HCT116 (cell line): ENCODE measurements around the gene UQCRH. TPM values are rescaled to one million over a fixed set of nuclear protein-coding genes. Genes with fewer than 3 reads are reported as not detected.
A peak's percentile ranks its signal among the peaks of the same experiment; 100 is the strongest.

ENCODE experiments used
- ATAC-seq: fragments of 200-7000 bp; cut with Tn5 transposase; 2 replicates; pipeline ENCODE4 v1.9.1; 2020; ENCODE audit warnings: mild to moderate bottlenecking, moderate library complexity
- BruUV-seq: library from RNA; stranded (reverse); fragments of 400-500 nt; replicated peaks from 2 replicates; lab custom pipeline; 2021; lab: Mats Ljungman, UMichigan
- CTCF ChIA-PET: fragments of 300-600 bp; sonication (Branson Sonifier 250); formaldehyde crosslinking; loops from one replicate; lab custom pipeline; 2021; ENCODE audit warnings: antibody characterized with exemption; lab: Charles Lee
- POLR2A ChIA-PET: fragments of 300-600, 350-600 bp; sonication (Branson Sonifier 250); formaldehyde crosslinking; loops from one replicate; lab custom pipeline; 2021; ENCODE audit warnings: antibody characterized with exemption; lab: Charles Lee
- RAD21 ChIA-PET, 2 experiments: fragments of 300-600 bp; sonication (Branson Sonifier 250); formaldehyde crosslinking; loops; one replicate each; lab custom pipeline; 2023; ENCODE audit warnings: low total read pairs in 2 of 2; ENCODE audit not compliant: uncharacterized antibody in 2 of 2, unreplicated experiment in 2 of 2, low non-redundant PET in 1 of 2; lab: Charles Lee
- DNase-seq: peaks from one replicate; pipeline ENCODE4 v3.0.0-alpha.2; 2010; ENCODE audit warnings: low read depth, low spot score
- H2AFZ ChIP-seq: fragments of 200-600 bp; shearing (Covaris generic), sonication (generic); 2 replicates; pipeline ENCODE4 v1.6.1; 2017; ENCODE audit warnings: low read depth, mixed run types, mixed read lengths, antibody characterized with exemption, low read length; ENCODE audit not compliant: poor library complexity, severe bottlenecking
- H3K27ac ChIP-seq: 2 replicates; pipeline ENCODE4 v1.5.1; 2012; ENCODE audit warnings: low read depth, low read length
- H3K27me3 ChIP-seq: fragments of 200-600 bp; sonication (generic); 2 replicates; pipeline ENCODE4 v1.6.1; 2016; ENCODE audit warnings: mixed run types, low read length, mixed read lengths; ENCODE audit not compliant: insufficient read depth
- H3K36me3 ChIP-seq, 2 experiments: fragments of 200-500 bp in 1 of 2; fragments of 200-600 bp in 1 of 2; sonication (Bioruptor generic) in 1 of 2; sonication (generic) in 1 of 2; 2 replicates each; pipeline versions ENCODE4 v1.5.1 to v1.6.1; 2014 to 2016; ENCODE audit warnings: low read length in 2 of 2, inconsistent platforms in 1 of 2, mixed read lengths in 1 of 2, mixed run types in 1 of 2; ENCODE audit not compliant: insufficient read depth in 2 of 2, control insufficient read depth in 1 of 2
- H3K4me1 ChIP-seq, 2 experiments: fragments of 200-600 bp in 1 of 2; sonication (generic) in 1 of 2; 2 replicates each; pipeline versions ENCODE4 v1.5.1 to v1.6.1; 2012 to 2017; ENCODE audit warnings: low read length in 2 of 2, inconsistent platforms in 1 of 2, mild to moderate bottlenecking in 1 of 2, mixed read lengths in 1 of 2, mixed run types in 1 of 2, moderate library complexity in 1 of 2; ENCODE audit not compliant: insufficient read depth in 2 of 2, control insufficient read depth in 1 of 2
- H3K4me2 ChIP-seq: fragments of 200-600 bp; sonication (generic); 2 replicates; pipeline ENCODE4 v1.6.1; 2017; ENCODE audit warnings: mixed run types, low read length, mixed read lengths
- H3K4me3 ChIP-seq, 2 experiments: fragments of 200-600 bp in 1 of 2; sonication (generic) in 1 of 2; replicated peaks in 1 of 2; 2 replicates each; pipeline ENCODE4 v1.5.1; 2011 to 2016; ENCODE audit warnings: low read length in 2 of 2, control low read depth in 1 of 2, low read depth in 1 of 2, mild to moderate bottlenecking in 1 of 2, mixed read lengths in 1 of 2, mixed run types in 1 of 2
- H3K79me2 ChIP-seq: fragments of 200-600 bp; sonication (generic); 2 replicates; pipeline ENCODE4 v1.6.1; 2017; ENCODE audit warnings: mild to moderate bottlenecking, mixed run types, low read length, moderate library complexity, mixed read lengths; ENCODE audit not compliant: insufficient read depth
- H3K9ac ChIP-seq: fragments of 200-600 bp; sonication (generic); 2 replicates; pipeline ENCODE4 v1.6.1; 2016; ENCODE audit warnings: low read length, mixed read lengths
- H3K9me2 ChIP-seq: fragments of 200-600 bp; sonication (generic), shearing (Covaris generic); 2 replicates; pipeline ENCODE4 v1.6.1; 2017; ENCODE audit warnings: mixed run types, mild to moderate bottlenecking, moderate library complexity; ENCODE audit not compliant: insufficient read depth
- H3K9me3 ChIP-seq, 2 experiments: fragments of 200-500 bp in 1 of 2; fragments of 200-600 bp in 1 of 2; sonication (Bioruptor generic) in 1 of 2; sonication (generic) in 1 of 2; 2 replicates each; pipeline ENCODE4 v1.6.1; 2014 to 2017; ENCODE audit warnings: low read length in 2 of 2, mixed read lengths in 2 of 2, inconsistent platforms in 1 of 2, low read depth in 1 of 2, mild to moderate bottlenecking in 1 of 2, mixed run types in 1 of 2, moderate library complexity in 1 of 2; ENCODE audit not compliant: control insufficient read depth in 1 of 2, insufficient read depth in 1 of 2
- H4K20me1 ChIP-seq: fragments of 200-600 bp; sonication (generic), shearing (Covaris generic); 2 replicates; pipeline ENCODE4 v1.6.1; 2017; ENCODE audit warnings: mixed run types, mild to moderate bottlenecking, moderate library complexity; ENCODE audit not compliant: insufficient read depth
- ATF3 ChIP-seq: IDR thresholded peaks from 2 replicates; pipeline ENCODE4 v1.6.1; 2012
- JUND ChIP-seq: IDR thresholded peaks from 2 replicates; pipeline ENCODE4 v1.6.1; 2012
- POLR2AphosphoS5 ChIP-seq: IDR thresholded peaks from 2 replicates; pipeline ENCODE4 v1.6.1; 2011; ENCODE audit warnings: mild to moderate bottlenecking, low read depth, low read length, moderate library complexity
- REST ChIP-seq: IDR thresholded peaks from 2 replicates; pipeline ENCODE4 v1.6.1; 2012; ENCODE audit warnings: low read depth
- TCF7L2 ChIP-seq: IDR thresholded peaks from 2 replicates; pipeline ENCODE4 v1.7.0; 2011; ENCODE audit warnings: borderline replicate concordance, inconsistent platforms; ENCODE audit not compliant: insufficient read depth, insufficient read length; ENCODE audit errors: extremely low read depth
- YY1 ChIP-seq: IDR thresholded peaks from 2 replicates; pipeline ENCODE4 v1.6.1; 2011; ENCODE audit warnings: low read length, low read depth, moderate library complexity, mild to moderate bottlenecking; ENCODE audit not compliant: insufficient replicate concordance; ENCODE audit errors: extremely low read depth
- ZFX ChIP-seq: fragments of 450-650 bp; IDR thresholded peaks from 2 replicates; pipeline ENCODE4 v1.6.1; 2017
- intact Hi-C: fragments of 100-400 bp; cut with micrococcal nuclease; formaldehyde crosslinking; loops from 2 replicates; pipeline ENCODE4 v1.10.0; 2022
- total RNA-seq: library from RNA; stranded (reverse); gene quantifications from one replicate; pipeline ENCODE4 v1.2.1, GENCODE V29; 2021; ENCODE audit not compliant: unreplicated experiment

The UQCRH gene
- total RNA-seq, 1 experiment from 2014 or later, result 514 TPM

- Histone ChIP-seq H4K20me1 (peaks cover 3% of the 10 kb centered on the region; the same call in 1 of the 2 replicates), H3K4me3 (peak overlapping the region; percentile 81 to 92), H3K9ac (peak overlapping the region; percentile 87), H3K9me2 (no peaks in the 10 kb centered on the region), H2AFZ (no peak overlapping the region), H3K27ac (peak overlapping the region; percentile 94), H3K4me1 (peaks cover 7 to 19% of the 10 kb centered on the region in 2 experiments; a peak in 3 of 4 replicates), H3K79me2 (peaks cover 93% of the 10 kb centered on the region), H3K27me3 (no peaks in the 10 kb centered on the region), H3K9me3 (no peaks in the 10 kb centered on the region), H3K4me2 (peak overlapping the region; percentile 87), H3K36me3 (peaks cover 6 to 14% of the 10 kb centered on the region in 2 experiments; a peak in 3 of 4 replicates)
- no peak for DNase-seq
- CTCF ChIA-PET, result no interaction called here
- peak; percentile 11 for ATAC-seq
- TF ChIP-seq JUND (no peak), ZFX (peak; percentile 98), POLR2AphosphoS5 (no peak), ATF3 (no peak), TCF7L2 (no peak), REST (no peak), YY1 (no peak)
- POLR2A ChIA-PET, result interaction anchor here (0.7 to 0.9 kb wide), 2 partner anchors 12 to 37 kb away, joined by 3 read pairs; partner anchors contain the start of gene NSUN4
- RAD21 ChIA-PET, result interaction anchor here (0.6 kb wide), 2 partner anchors 37 to 100 kb away, joined by 3 to 8 read pairs; no protein-coding TSS in a partner anchor
- no TSS peak for BruUV-seq
- intact Hi-C loops, result loop anchor here (2.0 kb wide), 1 partner anchor 38 kb away; the partner anchor contains the start of gene NSUN4
Measured at GRCh38 chr1:46302641-46303037, 859 bp upstream of the UQCRH start.
